GM12865 (cell line): ENCODE measurements around the gene CERS6.

ENCODE experiments used
- DNase-seq: peaks from one replicate; pipeline ENCODE4 v3.0.0; 2010; ENCODE audit warnings: low read depth
- H3K4me3 ChIP-seq: 2 replicates; pipeline ENCODE4 v1.5.1; 2011; ENCODE audit warnings: mild to moderate bottlenecking, low read depth, low read length, control low read depth
- CTCF ChIP-seq: IDR thresholded peaks from 2 replicates; pipeline ENCODE4 v1.5.1; 2011; ENCODE audit warnings: low read length, control low read depth, low read depth, inconsistent platforms; ENCODE audit not compliant: insufficient read depth; ENCODE audit errors: missing control alignments

CERS6 gene

GRCh38 chr2:168715849-168716248 lies 259.8 kb downstream of the CERS6 start:
- TF ChIP-seq CTCF = no peak
- DNase-seq = no peak
- no peak overlapping the region for H3K4me3 ChIP-seq

GRCh38 chr2:168716839-168717238 lies 260.8 kb downstream of the CERS6 start:
- no peak for TF ChIP-seq CTCF
- no peak overlapping the region for H3K4me3 ChIP-seq
- DNase-seq = no peak

- DNase-seq = no peak
- no peak for TF ChIP-seq CTCF
- H3K4me3 ChIP-seq = no peak overlapping the region
Measured at GRCh38 chr2:168717790-168718502, 261.9 kb downstream of the CERS6 start.

- TF ChIP-seq CTCF = no peak
- no peak overlapping the region for H3K4me3 ChIP-seq
- DNase-seq = no peak
Measured at GRCh38 chr2:168718622-168719021, 262.6 kb downstream of the CERS6 start.

GRCh38 chr2:168719446-168719845 lies 263.4 kb downstream of the CERS6 start:
- no peak for DNase-seq
- no peak for TF ChIP-seq CTCF
- no peak overlapping the region for H3K4me3 ChIP-seq

GRCh38 chr2:168722592-168722991 lies 266.5 kb downstream of the CERS6 start:
- TF ChIP-seq CTCF = no peak
- no peak overlapping the region for H3K4me3 ChIP-seq
- no peak for DNase-seq
